Coronary artery (tissue), 2 donors: Measurements from ENCODE around the gene SGMS1.

Experiments
- DNase-seq: peaks from one replicate; pipeline ENCODE4 v3.0.0-alpha.2; 2017; ENCODE audit warnings: low spot score
- H3K27ac ChIP-seq, 2 donors: fragments of 200-600 bp; sonication (generic); one replicate each; pipeline ENCODE4 v1.5.1; 2016 to 2019
- H3K4me3 ChIP-seq: fragments of 200-600 bp; sonication (generic); 2 replicates; pipeline ENCODE4 v1.5.1; 2016; ENCODE audit warnings: mild to moderate bottlenecking, moderate library complexity
- CTCF ChIP-seq: fragments of 200-600 bp; sonication (generic); IDR thresholded peaks from one replicate; pipeline ENCODE4 v1.5.1; 2019; ENCODE audit warnings: antibody characterized with exemption

The SGMS1 gene

GRCh38 chr10:50641626-50642025 is 17.9 kb upstream of the SGMS1 start:
- no peak overlapping the region for H3K4me3 ChIP-seq
- TF ChIP-seq CTCF = no peak
- no peak for DNase-seq

GRCh38 chr10:50640238-50640637 is 16.5 kb upstream of the SGMS1 start:
- TF ChIP-seq CTCF = no peak
- H3K27ac ChIP-seq = no peak overlapping the region
- DNase-seq = no peak

More at GRCh38 chr10:50641626-50642025, 17.9 kb upstream of the SGMS1 start:
- H3K27ac ChIP-seq = no peak overlapping the region

GRCh38 chr10:50636618-50637579 is 13.1 kb upstream of the SGMS1 start:
- DNase-seq = no peak
- no peak for TF ChIP-seq CTCF
- H3K27ac ChIP-seq = no peak overlapping the region
- no peak overlapping the region for H3K4me3 ChIP-seq

More at GRCh38 chr10:50640238-50640637, 16.5 kb upstream of the SGMS1 start:
- no peak overlapping the region for H3K4me3 ChIP-seq

- H3K4me3 ChIP-seq = no peak overlapping the region
- no peak for TF ChIP-seq CTCF
- no peak overlapping the region for H3K27ac ChIP-seq
- DNase-seq = no peak
Measured at GRCh38 chr10:50635286-50635685, 11.5 kb upstream of the SGMS1 start.

- no peak for DNase-seq
- Histone ChIP-seq H3K4me3 (no peak overlapping the region), H3K27ac (no peak overlapping the region)
- no peak for TF ChIP-seq CTCF
Measured at GRCh38 chr10:50634479-50634878, 10.7 kb upstream of the SGMS1 start.

- H3K27ac ChIP-seq = no peak overlapping the region
- TF ChIP-seq CTCF = no peak
- no peak overlapping the region for H3K4me3 ChIP-seq
- DNase-seq = no peak
Measured at GRCh38 chr10:50631052-50631451, 7.3 kb upstream of the SGMS1 start.

- Histone ChIP-seq H3K27ac (no peak overlapping the region), H3K4me3 (no peak overlapping the region)
- TF ChIP-seq CTCF = no peak
- no peak for DNase-seq
Measured at GRCh38 chr10:50629495-50630122, 5.9 kb upstream of the SGMS1 start.
